WTC11 (cell line): Measurements from ENCODE around the gene NEURL4.

Experiments used
- ELF4 ChIP-seq: sonication (generic); formaldehyde crosslinking; IDR thresholded peaks from 2 replicates; pipeline ENCODE4 v1.8.1; 2022; ENCODE audit warnings: low read depth, mild to moderate bottlenecking, moderate library complexity, missing genetic modification reagents
- FOXP1 ChIP-seq: sonication (generic); formaldehyde crosslinking; IDR thresholded peaks from 2 replicates; pipeline ENCODE4 v1.8.0; 2022; ENCODE audit warnings: missing genetic modification reagents, mild to moderate bottlenecking, moderate library complexity, borderline replicate concordance
- IRF2 ChIP-seq: sonication (generic); formaldehyde crosslinking; IDR thresholded peaks from 2 replicates; pipeline ENCODE4 v1.8.0; 2022; ENCODE audit warnings: low read depth, missing genetic modification reagents, borderline replicate concordance
- TF ChIP-seq, protein P1 (sequence below): fragments of 200-600 bp; IDR thresholded peaks from 2 replicates; pipeline ENCODE4 v1.8.0; 2022; ENCODE audit warnings: antibody characterized with exemption
- TF ChIP-seq, protein P2 (sequence below): sonication (generic); formaldehyde crosslinking; IDR thresholded peaks from 2 replicates; pipeline ENCODE4 v1.8.1; 2022; ENCODE audit warnings: mild to moderate bottlenecking, moderate library complexity, missing genetic modification reagents
- TF ChIP-seq, protein P3 (sequence below): sonication (generic); formaldehyde crosslinking; conservative IDR thresholded peaks from 2 replicates; pipeline ENCODE4 v1.8.1; 2023; ENCODE audit warnings: mild to moderate bottlenecking, low read depth, missing genetic modification reagents, moderate library complexity
- TF ChIP-seq, protein P4 (sequence below): sonication (generic); formaldehyde crosslinking; IDR thresholded peaks from 2 replicates; pipeline ENCODE4 v1.8.1; 2023; ENCODE audit warnings: mild to moderate bottlenecking, missing genetic modification reagents
- TF ChIP-seq, protein P5 (sequence below): sonication (generic); formaldehyde crosslinking; IDR thresholded peaks from 2 replicates; pipeline ENCODE4 v1.8.0; 2022; ENCODE audit warnings: mild to moderate bottlenecking, missing genetic modification reagents
- TF ChIP-seq, protein P6 (sequence below): sonication (generic); formaldehyde crosslinking; conservative IDR thresholded peaks from 2 replicates; pipeline ENCODE4 v1.8.1; 2022; ENCODE audit warnings: mild to moderate bottlenecking, missing genetic modification reagents
- TF ChIP-seq, protein P7 (sequence below): sonication (generic); formaldehyde crosslinking; IDR thresholded peaks from 2 replicates; pipeline ENCODE4 v1.8.1; 2022; ENCODE audit warnings: mild to moderate bottlenecking, missing genetic modification reagents, moderate library complexity, borderline replicate concordance

DNA sequence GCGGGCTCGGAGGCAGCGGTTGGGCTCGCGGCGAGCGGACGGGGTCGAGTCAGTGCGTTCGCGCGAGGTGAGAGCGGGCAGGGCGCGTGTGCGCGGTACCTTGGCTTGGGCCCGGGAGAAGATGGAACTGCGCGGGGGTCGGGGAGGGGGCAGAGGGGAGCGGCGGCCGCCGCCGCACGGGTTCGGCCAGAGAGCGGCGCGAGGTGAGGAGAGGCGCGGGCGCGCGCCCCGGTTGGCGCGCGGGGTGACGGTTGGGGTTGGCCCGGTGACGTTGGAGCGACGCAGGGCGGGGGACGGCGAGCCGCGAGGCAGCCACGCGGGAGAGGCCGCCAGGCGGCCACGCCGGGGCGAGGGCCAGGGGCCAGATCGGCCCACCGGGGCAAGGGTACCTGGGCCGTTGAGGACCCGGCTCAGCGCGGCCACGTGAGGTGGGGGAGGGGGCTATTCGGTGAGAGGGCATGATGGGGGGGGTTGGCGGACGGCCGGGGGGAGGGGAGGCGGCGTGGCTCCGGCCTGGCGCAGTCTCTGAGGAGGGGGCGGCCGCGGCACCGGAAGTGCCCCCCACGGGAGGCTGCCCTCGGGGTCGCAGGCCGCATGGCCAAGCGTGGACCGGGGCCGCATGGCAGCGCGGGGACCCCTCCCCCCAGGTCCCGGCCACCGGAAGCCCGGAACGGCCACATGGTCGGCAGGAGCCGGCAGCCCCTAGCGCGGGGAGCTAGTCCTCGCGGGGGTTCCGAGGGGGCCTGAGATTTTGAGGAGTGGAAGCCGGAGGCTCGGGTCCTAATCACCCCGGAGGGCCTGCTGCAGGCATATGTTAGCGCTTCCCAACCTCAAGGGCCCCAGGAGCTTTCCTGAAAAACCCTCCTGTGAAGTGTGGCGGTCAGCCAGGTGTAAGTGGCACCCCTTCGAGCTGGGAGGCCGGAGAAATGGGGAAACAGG lies 21.2 kb downstream of the NEURL4 start:
- TF ChIP-seq, protein P1, sequence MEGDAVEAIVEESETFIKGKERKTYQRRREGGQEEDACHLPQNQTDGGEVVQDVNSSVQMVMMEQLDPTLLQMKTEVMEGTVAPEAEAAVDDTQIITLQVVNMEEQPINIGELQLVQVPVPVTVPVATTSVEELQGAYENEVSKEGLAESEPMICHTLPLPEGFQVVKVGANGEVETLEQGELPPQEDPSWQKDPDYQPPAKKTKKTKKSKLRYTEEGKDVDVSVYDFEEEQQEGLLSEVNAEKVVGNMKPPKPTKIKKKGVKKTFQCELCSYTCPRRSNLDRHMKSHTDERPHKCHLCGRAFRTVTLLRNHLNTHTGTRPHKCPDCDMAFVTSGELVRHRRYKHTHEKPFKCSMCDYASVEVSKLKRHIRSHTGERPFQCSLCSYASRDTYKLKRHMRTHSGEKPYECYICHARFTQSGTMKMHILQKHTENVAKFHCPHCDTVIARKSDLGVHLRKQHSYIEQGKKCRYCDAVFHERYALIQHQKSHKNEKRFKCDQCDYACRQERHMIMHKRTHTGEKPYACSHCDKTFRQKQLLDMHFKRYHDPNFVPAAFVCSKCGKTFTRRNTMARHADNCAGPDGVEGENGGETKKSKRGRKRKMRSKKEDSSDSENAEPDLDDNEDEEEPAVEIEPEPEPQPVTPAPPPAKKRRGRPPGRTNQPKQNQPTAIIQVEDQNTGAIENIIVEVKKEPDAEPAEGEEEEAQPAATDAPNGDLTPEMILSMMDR, result no peak
- TF ChIP-seq, protein P2, sequence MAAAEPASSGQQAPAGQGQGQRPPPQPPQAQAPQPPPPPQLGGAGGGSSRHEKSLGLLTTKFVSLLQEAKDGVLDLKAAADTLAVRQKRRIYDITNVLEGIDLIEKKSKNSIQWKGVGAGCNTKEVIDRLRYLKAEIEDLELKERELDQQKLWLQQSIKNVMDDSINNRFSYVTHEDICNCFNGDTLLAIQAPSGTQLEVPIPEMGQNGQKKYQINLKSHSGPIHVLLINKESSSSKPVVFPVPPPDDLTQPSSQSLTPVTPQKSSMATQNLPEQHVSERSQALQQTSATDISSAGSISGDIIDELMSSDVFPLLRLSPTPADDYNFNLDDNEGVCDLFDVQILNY (CRISPR knock-in tag), result no peak
- TF ChIP-seq, protein P3, sequence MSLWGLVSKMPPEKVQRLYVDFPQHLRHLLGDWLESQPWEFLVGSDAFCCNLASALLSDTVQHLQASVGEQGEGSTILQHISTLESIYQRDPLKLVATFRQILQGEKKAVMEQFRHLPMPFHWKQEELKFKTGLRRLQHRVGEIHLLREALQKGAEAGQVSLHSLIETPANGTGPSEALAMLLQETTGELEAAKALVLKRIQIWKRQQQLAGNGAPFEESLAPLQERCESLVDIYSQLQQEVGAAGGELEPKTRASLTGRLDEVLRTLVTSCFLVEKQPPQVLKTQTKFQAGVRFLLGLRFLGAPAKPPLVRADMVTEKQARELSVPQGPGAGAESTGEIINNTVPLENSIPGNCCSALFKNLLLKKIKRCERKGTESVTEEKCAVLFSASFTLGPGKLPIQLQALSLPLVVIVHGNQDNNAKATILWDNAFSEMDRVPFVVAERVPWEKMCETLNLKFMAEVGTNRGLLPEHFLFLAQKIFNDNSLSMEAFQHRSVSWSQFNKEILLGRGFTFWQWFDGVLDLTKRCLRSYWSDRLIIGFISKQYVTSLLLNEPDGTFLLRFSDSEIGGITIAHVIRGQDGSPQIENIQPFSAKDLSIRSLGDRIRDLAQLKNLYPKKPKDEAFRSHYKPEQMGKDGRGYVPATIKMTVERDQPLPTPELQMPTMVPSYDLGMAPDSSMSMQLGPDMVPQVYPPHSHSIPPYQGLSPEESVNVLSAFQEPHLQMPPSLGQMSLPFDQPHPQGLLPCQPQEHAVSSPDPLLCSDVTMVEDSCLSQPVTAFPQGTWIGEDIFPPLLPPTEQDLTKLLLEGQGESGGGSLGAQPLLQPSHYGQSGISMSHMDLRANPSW (CRISPR knock-in tag), result no peak
- TF ChIP-seq ELF4 (no peak), IRF2 (no peak), FOXP1 (CRISPR knock-in tag) (peak; percentile 13)
- TF ChIP-seq, protein P4, sequence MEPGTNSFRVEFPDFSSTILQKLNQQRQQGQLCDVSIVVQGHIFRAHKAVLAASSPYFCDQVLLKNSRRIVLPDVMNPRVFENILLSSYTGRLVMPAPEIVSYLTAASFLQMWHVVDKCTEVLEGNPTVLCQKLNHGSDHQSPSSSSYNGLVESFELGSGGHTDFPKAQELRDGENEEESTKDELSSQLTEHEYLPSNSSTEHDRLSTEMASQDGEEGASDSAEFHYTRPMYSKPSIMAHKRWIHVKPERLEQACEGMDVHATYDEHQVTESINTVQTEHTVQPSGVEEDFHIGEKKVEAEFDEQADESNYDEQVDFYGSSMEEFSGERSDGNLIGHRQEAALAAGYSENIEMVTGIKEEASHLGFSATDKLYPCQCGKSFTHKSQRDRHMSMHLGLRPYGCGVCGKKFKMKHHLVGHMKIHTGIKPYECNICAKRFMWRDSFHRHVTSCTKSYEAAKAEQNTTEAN (CRISPR knock-in tag), result no peak; the same call in 1 of the 2 replicates
- TF ChIP-seq, protein P5, sequence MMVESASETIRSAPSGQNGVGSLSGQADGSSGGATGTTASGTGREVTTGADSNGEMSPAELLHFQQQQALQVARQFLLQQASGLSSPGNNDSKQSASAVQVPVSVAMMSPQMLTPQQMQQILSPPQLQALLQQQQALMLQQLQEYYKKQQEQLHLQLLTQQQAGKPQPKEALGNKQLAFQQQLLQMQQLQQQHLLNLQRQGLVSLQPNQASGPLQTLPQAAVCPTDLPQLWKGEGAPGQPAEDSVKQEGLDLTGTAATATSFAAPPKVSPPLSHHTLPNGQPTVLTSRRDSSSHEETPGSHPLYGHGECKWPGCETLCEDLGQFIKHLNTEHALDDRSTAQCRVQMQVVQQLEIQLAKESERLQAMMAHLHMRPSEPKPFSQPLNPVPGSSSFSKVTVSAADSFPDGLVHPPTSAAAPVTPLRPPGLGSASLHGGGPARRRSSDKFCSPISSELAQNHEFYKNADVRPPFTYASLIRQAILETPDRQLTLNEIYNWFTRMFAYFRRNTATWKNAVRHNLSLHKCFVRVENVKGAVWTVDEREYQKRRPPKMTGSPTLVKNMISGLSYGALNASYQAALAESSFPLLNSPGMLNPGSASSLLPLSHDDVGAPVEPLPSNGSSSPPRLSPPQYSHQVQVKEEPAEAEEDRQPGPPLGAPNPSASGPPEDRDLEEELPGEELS (CRISPR knock-in tag), result peak; percentile 49; the same call in 1 of the 2 replicates
- TF ChIP-seq, protein P6, sequence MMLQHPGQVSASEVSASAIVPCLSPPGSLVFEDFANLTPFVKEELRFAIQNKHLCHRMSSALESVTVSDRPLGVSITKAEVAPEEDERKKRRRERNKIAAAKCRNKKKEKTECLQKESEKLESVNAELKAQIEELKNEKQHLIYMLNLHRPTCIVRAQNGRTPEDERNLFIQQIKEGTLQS, result no peak
- TF ChIP-seq, protein P7, sequence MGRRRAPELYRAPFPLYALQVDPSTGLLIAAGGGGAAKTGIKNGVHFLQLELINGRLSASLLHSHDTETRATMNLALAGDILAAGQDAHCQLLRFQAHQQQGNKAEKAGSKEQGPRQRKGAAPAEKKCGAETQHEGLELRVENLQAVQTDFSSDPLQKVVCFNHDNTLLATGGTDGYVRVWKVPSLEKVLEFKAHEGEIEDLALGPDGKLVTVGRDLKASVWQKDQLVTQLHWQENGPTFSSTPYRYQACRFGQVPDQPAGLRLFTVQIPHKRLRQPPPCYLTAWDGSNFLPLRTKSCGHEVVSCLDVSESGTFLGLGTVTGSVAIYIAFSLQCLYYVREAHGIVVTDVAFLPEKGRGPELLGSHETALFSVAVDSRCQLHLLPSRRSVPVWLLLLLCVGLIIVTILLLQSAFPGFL, result no peak
